NCI-H2029 treated with DMSO at 0.1 percent for 48 hours (cell line): ENCODE data around the gene NDST4.

Experiments
- DNase-seq: peaks from one replicate; lab custom pipeline; 2025; lab: John Stamatoyannopoulos, UW

The NDST4 gene

GRCh38 chr4:115113506-115114106 is at the start of gene NDST4:
Gene NDST4 (minus strand): TSS chr4:115113620. CDS start chr4:115077036, 36,584 bp downstream.
- DNase-seq = peak; percentile 44

- no peak for DNase-seq
Measured at GRCh38 chr4:115159141-115159540, 45.7 kb upstream of the NDST4 start.

GRCh38 chr4:115158296-115158695 is 44.9 kb upstream of the NDST4 start:
- DNase-seq = no peak

GRCh38 chr4:115154826-115155225 is 41.4 kb upstream of the NDST4 start:
- DNase-seq = no peak

GRCh38 chr4:115152965-115153364 is 39.5 kb upstream of the NDST4 start:
- DNase-seq = no peak

GRCh38 chr4:115152081-115152480 is 38.7 kb upstream of the NDST4 start:
- no peak for DNase-seq

GRCh38 chr4:115149106-115149505 is 35.7 kb upstream of the NDST4 start:
- DNase-seq = no peak

GRCh38 chr4:115145393-115146160 is 32.2 kb upstream of the NDST4 start:
- DNase-seq = peak; percentile 77

- no peak for DNase-seq
Measured at GRCh38 chr4:115128037-115128436, 14.6 kb upstream of the NDST4 start.

- DNase-seq = no peak
Measured at GRCh38 chr4:115126491-115126890, 13.1 kb upstream of the NDST4 start.

- DNase-seq = no peak
Measured at GRCh38 chr4:115121351-115122043, 8.1 kb upstream of the NDST4 start.

- peak; percentile 19 for DNase-seq
Measured at GRCh38 chr4:115119804-115120352, 6.5 kb upstream of the NDST4 start.

GRCh38 chr4:115117651-115118050 is 4.2 kb upstream of the NDST4 start:
- DNase-seq = no peak

GRCh38 chr4:115110191-115111181 is 2.9 kb downstream of the NDST4 start:
- peak; percentile 37 for DNase-seq

GRCh38 chr4:115108850-115109249 is 4.6 kb downstream of the NDST4 start:
- no peak for DNase-seq

GRCh38 chr4:115107411-115107810 is 6.0 kb downstream of the NDST4 start:
- DNase-seq = no peak

- DNase-seq = no peak
Measured at GRCh38 chr4:115101675-115102074, 11.7 kb downstream of the NDST4 start.

GRCh38 chr4:115090483-115091075 is 22.8 kb downstream of the NDST4 start:
- peak; percentile 69 for DNase-seq

- no peak for DNase-seq
Measured at GRCh38 chr4:115082633-115083032, 30.8 kb downstream of the NDST4 start.

- DNase-seq = no peak
Measured at GRCh38 chr4:115076691-115077090, 36.7 kb downstream of the NDST4 start.

- no peak for DNase-seq
Measured at GRCh38 chr4:115058533-115058932, 54.9 kb downstream of the NDST4 start.
